ENCODE data around the gene CLCA2. TPM values are rescaled to one million over a fixed set of nuclear protein-coding genes. Genes with fewer than 3 reads are reported as not detected.

CLCA2 gene, protein sequence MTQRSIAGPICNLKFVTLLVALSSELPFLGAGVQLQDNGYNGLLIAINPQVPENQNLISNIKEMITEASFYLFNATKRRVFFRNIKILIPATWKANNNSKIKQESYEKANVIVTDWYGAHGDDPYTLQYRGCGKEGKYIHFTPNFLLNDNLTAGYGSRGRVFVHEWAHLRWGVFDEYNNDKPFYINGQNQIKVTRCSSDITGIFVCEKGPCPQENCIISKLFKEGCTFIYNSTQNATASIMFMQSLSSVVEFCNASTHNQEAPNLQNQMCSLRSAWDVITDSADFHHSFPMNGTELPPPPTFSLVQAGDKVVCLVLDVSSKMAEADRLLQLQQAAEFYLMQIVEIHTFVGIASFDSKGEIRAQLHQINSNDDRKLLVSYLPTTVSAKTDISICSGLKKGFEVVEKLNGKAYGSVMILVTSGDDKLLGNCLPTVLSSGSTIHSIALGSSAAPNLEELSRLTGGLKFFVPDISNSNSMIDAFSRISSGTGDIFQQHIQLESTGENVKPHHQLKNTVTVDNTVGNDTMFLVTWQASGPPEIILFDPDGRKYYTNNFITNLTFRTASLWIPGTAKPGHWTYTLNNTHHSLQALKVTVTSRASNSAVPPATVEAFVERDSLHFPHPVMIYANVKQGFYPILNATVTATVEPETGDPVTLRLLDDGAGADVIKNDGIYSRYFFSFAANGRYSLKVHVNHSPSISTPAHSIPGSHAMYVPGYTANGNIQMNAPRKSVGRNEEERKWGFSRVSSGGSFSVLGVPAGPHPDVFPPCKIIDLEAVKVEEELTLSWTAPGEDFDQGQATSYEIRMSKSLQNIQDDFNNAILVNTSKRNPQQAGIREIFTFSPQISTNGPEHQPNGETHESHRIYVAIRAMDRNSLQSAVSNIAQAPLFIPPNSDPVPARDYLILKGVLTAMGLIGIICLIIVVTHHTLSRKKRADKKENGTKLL
- total RNA-seq, result 1 to 10 TPM in 2 of 4 donors, under 1 TPM in 1, not detected in 1; 0.94 to 1.1 (median 1.0) TPM

DNA sequence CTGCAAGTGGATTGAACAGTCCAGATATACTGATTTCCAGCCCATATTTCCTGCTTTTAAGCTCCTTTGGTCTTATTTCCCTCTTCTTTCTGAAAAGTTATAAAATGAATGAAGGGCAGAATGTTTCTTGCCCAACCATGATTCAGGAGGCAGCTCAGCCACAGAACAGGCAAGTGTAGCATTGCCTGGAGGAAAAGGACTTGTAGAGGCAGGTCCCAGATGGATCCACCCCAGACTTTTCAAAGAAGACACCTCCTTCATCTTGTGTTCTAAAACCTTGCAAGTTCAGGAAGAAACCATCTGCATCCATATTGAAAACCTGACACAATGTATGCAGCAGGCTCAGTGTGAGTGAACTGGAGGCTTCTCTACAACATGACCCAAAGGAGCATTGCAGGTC lies at the start of gene CLCA2:
TSS of gene CLCA2 (plus strand) at position 299 of the 400 bp plus-strand sequence. CDS start at position 376, 77 bp downstream.
- no peak for ATAC-seq (ENCODE audit: low FRiP score)
- no peak for DNase-seq (ENCODE audit: low spot score)
- TF ChIP-seq CTCF (IDR thresholded peaks at IDR 0.05), result no peak

DNA sequence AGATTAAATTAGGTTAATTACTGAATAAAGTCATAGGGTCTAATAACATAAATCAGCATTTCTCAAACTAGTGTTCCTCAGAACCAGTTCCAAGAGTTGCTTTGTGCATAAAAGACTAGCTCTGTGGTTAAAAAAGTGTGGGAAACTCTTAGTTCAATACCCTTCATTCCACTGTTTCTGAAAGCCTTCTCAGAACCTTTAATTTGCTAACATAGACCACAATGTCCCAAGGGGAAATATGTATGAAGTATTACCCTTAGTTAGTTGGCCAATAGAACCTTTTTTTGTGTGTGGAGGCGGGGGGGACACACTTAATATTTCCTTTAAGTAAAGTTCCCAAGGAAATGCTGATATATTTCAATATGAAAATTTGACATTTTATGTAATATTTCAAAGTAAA lies 48.3 kb upstream of the CLCA2 start:
- no peak for TF ChIP-seq CTCF (IDR thresholded peaks at IDR 0.05)
- ATAC-seq (ENCODE audit: low FRiP score) (no peak), DNase-seq (ENCODE audit: low spot score) (no peak)

DNA sequence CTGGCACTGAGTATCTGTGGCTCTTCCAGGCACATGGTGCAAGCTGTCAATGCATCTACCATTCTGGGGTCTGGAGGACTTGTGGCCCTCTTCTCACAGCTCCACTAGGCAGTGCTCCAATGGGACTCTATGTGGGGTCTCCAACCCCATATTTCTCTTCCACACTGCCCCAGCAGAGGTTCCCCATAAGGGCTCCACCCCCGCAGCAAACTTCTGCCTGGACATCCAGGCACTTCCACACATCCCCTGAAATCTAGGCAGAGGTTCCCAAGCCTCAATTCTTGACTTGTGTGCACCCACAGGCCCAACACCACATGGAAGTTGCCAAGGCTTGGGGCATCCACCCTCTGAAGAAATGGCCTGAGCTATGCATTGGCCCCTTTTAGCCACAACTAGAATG lies 46.6 kb upstream of the CLCA2 start:
- DNase-seq (ENCODE audit: low spot score) (no peak), ATAC-seq (ENCODE audit: low FRiP score) (no peak)
- TF ChIP-seq CTCF (IDR thresholded peaks at IDR 0.05), result no peak

DNA sequence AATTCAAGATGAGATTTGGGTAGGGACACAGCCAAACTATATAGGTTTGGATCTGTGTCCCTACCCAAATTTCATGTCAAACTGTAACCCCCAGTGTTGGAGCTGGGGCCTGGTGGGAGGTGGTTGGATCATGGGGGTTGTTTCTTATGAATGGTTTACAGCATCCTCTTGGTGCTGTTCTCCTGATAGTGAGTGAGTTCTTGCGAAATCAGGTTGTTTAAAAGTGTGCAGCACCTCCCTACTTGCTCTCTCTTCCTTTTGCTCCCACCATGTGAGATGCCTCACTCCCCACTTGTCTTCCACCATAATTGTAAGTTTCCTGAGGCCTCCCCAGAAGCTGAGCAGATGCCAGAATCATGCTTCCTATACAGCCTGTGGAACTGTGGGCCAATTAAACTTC lies 45.2 kb upstream of the CLCA2 start:
- DNase-seq (ENCODE audit: low spot score) (no peak), ATAC-seq (ENCODE audit: low FRiP score) (no peak)
- TF ChIP-seq CTCF (IDR thresholded peaks at IDR 0.05), result no peak

- ATAC-seq (ENCODE audit: low FRiP score), result peak; percentile 80
- no peak for DNase-seq (ENCODE audit: low spot score)
- TF ChIP-seq CTCF (IDR thresholded peaks at IDR 0.05), result no peak
These were observed 43.6 kb upstream of the CLCA2 start for GRCh38 chr1:86380257-86380861.

GRCh38 chr1:86381223-86381622 lies 42.7 kb upstream of the CLCA2 start:
- DNase-seq (ENCODE audit: low spot score) (no peak), ATAC-seq (ENCODE audit: low FRiP score) (no peak)
- no peak for TF ChIP-seq CTCF (IDR thresholded peaks at IDR 0.05)
